Measurements from ENCODE around the gene ROR1. TPM values are rescaled to one million over a fixed set of nuclear protein-coding genes. Genes with fewer than 3 reads are reported as not detected.

ROR1 gene
- total and polyA plus RNA-seq, 10 of the 15 experiments (the other 5 are each of a cell fraction or from before 2014, with no cell fraction given) = 0.02 to 0.08 (median 0.05) TPM; not detected in 6

- 46% methylated on average over 3 of the region's 3 CpGs for WGBS (ENCODE audit: insufficient coverage, insufficient replicate concordance, low lambda C conversion rate, missing lambda C conversion rate)
- H3K9ac ChIP-seq (ENCODE audit: control insufficient read depth, insufficient read depth, low read length) = no peak overlapping the region
- TF ChIP-seq CUX1 (IDR thresholded peaks at IDR 0.05; ENCODE audit: insufficient replicate concordance, low read depth, low read length) (no peak), TAF1 (IDR thresholded peaks at IDR 0.05; ENCODE audit: borderline replicate concordance, low read depth, low read length) (no peak), GATAD2B (conservative IDR thresholded peaks at IDR 0.05; ENCODE audit: low read depth) (no peak), NR2F1 (conservative IDR thresholded peaks at IDR 0.05) (no peak), TBL1XR1 (IDR thresholded peaks at IDR 0.05; ENCODE audit: low read depth, low read length) (no peak), BHLHE40 (IDR thresholded peaks at IDR 0.05; ENCODE audit: borderline replicate concordance in 1 of 2, low read depth in 2 of 2, low read length in 1 of 2) (no peak), POU2F2 (IDR thresholded peaks at IDR 0.05; ENCODE audit: borderline replicate concordance, low read depth, low read length) (no peak)
- TF ChIP-seq, protein P1, sequence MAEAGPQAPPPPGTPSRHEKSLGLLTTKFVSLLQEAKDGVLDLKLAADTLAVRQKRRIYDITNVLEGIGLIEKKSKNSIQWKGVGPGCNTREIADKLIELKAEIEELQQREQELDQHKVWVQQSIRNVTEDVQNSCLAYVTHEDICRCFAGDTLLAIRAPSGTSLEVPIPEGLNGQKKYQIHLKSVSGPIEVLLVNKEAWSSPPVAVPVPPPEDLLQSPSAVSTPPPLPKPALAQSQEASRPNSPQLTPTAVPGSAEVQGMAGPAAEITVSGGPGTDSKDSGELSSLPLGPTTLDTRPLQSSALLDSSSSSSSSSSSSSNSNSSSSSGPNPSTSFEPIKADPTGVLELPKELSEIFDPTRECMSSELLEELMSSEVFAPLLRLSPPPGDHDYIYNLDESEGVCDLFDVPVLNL (IDR thresholded peaks at IDR 0.05; ENCODE audit: low read depth, low read length) = no peak
- no peaks in the 10 kb centered on the region for H3K36me3 ChIP-seq (ENCODE audit: control insufficient read depth in 2 of 2, insufficient read depth in 2 of 2, low read length in 1 of 2)
- H3K4me1 ChIP-seq (ENCODE audit: control insufficient read depth, insufficient read depth, low read length) = no peaks in the 10 kb centered on the region
- H3K9me3 ChIP-seq (replicated peaks; ENCODE audit: control insufficient read depth, insufficient read depth, low read length) = no peaks in the 10 kb centered on the region
- in situ Hi-C loops (cut with MboI) = no loop called here
- no peak overlapping the region for H2AFZ ChIP-seq (ENCODE audit: control insufficient read depth, low read depth, low read length)
- no peak overlapping the region for H3K4me3 ChIP-seq
- ChIA-PET RAD21 (ENCODE audit: unreplicated experiment) (no interaction called here), POLR2A (interaction anchor here (0.6 kb wide), 1 partner anchor 241 kb away, joined by 5 read pairs; no protein-coding TSS in a partner anchor), CTCF (no interaction called here), SMC1A (ENCODE audit: uncharacterized antibody, unreplicated experiment) (no interaction called here)
- H3K4me2 ChIP-seq (ENCODE audit: control insufficient read depth, insufficient read depth) = no peak overlapping the region
- ATAC-seq (no peak), FAIRE-seq (no peak), DNase-seq (ENCODE audit: low read depth, low spot score) (no peak)
- no peaks in the 10 kb centered on the region for H4K20me1 ChIP-seq (ENCODE audit: control insufficient read depth, insufficient read depth)
- no peaks in the 10 kb centered on the region for H3K79me2 ChIP-seq (ENCODE audit: control insufficient read depth, insufficient read depth, low read length)
- no peak overlapping the region for H3K27ac ChIP-seq (ENCODE audit: control insufficient read depth, insufficient read depth)
- intact Hi-C loops (cut with micrococcal nuclease; ENCODE audit: unreplicated experiment) = no loop called here
- no TSS peak for BruUV-seq (replicated peaks)
- H3K27me3 ChIP-seq (replicated peaks in 1 of 2; ENCODE audit: control insufficient read depth in 2 of 2, insufficient read depth in 2 of 2, low read length in 1 of 2) = no peaks in the 10 kb centered on the region; a peak in 3 of 4 replicates
Observed at GRCh38 chr1:63982201-63982600, 208.4 kb downstream of the ROR1 start.
